Neural progenitor cell (in vitro differentiated cells): ENCODE measurements around the gene CPM. TPM values are rescaled to one million over a fixed set of nuclear protein-coding genes. Genes with fewer than 3 reads are reported as not detected.
A peak's percentile ranks its signal among the peaks of the same experiment; 100 is the strongest.

ENCODE experiments used
- DNase-seq: peaks from one replicate; pipeline ENCODE4 v3.0.0-alpha.2; 2016; ENCODE audit warnings: low spot score
- H2AFZ ChIP-seq: fragments of 200-600 bp; sonication (generic); replicated peaks from 2 replicates; pipeline ENCODE4 v1.6.1; 2016; ENCODE audit warnings: antibody characterized with exemption
- H3F3A ChIP-seq: fragments of 200-600 bp; sonication (generic); 2 replicates; pipeline ENCODE4 v1.6.1; 2016; ENCODE audit warnings: antibody characterized with exemption, low read depth
- H3K27ac ChIP-seq: fragments of 200-600 bp; sonication (generic); 2 replicates; pipeline ENCODE4 v1.5.1; 2016; ENCODE audit warnings: mild to moderate bottlenecking
- H3K27me3 ChIP-seq: fragments of 200-600 bp; sonication (generic); 2 replicates; pipeline ENCODE4 v1.6.1; 2016; ENCODE audit warnings: mild to moderate bottlenecking, moderate library complexity
- H3K36me3 ChIP-seq: fragments of 200-600 bp; sonication (generic); 2 replicates; pipeline ENCODE4 v1.5.1; 2016
- H3K4me1 ChIP-seq: fragments of 200-600 bp; sonication (generic); 2 replicates; pipeline ENCODE4 v1.6.1; 2016; ENCODE audit warnings: mixed run types
- H3K4me2 ChIP-seq: fragments of 200-600 bp; sonication (generic); 2 replicates; pipeline ENCODE4 v1.6.1; 2016
- H3K4me3 ChIP-seq: fragments of 200-600 bp; sonication (generic); 2 replicates; pipeline ENCODE4 v1.5.1; 2016
- H3K79me2 ChIP-seq: fragments of 200-600 bp; sonication (generic); 2 replicates; pipeline ENCODE4 v1.6.1; 2016; ENCODE audit warnings: low read depth
- H3K9ac ChIP-seq: fragments of 200-600 bp; sonication (generic); 2 replicates; pipeline ENCODE4 v1.6.1; 2016
- H3K9me3 ChIP-seq: fragments of 200-600 bp; sonication (generic); 2 replicates; pipeline ENCODE4 v1.5.1; 2016; ENCODE audit warnings: low read depth
- H4K20me1 ChIP-seq: fragments of 200-600 bp; sonication (generic); 2 replicates; pipeline ENCODE4 v1.6.1; 2016; ENCODE audit warnings: low read depth
- H3K27ac Mint-ChIP-seq: 3 replicates; pipeline ENCODE4 v1.8.0; 2021; ENCODE audit warnings: mixed read lengths
- H3K27me3 Mint-ChIP-seq: 2 replicates; pipeline ENCODE4 v1.8.0; 2022; ENCODE audit warnings: low read depth, mild to moderate bottlenecking, inconsistent platforms, moderate library complexity, mixed read lengths; ENCODE audit not compliant: insufficient read depth
- H3K36me3 Mint-ChIP-seq: 3 replicates; pipeline ENCODE4 v1.8.0; 2021; ENCODE audit warnings: mixed read lengths
- H3K4me1 Mint-ChIP-seq: 3 replicates; pipeline ENCODE4 v1.8.0; 2021; ENCODE audit warnings: mixed read lengths
- H3K4me3 Mint-ChIP-seq: 3 replicates; pipeline ENCODE4 v1.8.0; 2021; ENCODE audit warnings: mild to moderate bottlenecking, moderate library complexity, mixed read lengths
- H3K9me3 Mint-ChIP-seq: 3 replicates; pipeline ENCODE4 v1.8.0; 2020; ENCODE audit warnings: mixed read lengths
- CTCF ChIP-seq: fragments of 200-600 bp; sonication (generic); IDR thresholded peaks from 2 replicates; pipeline ENCODE4 v1.5.1; 2017; ENCODE audit warnings: antibody characterized with exemption, mild to moderate bottlenecking
- EZH2 ChIP-seq: fragments of 200-600 bp; sonication (generic); IDR thresholded peaks from 2 replicates; pipeline ENCODE4 v1.6.1; 2017; ENCODE audit warnings: antibody characterized with exemption, mild to moderate bottlenecking, moderate library complexity
- EZH2phosphoT487 ChIP-seq: fragments of 200-600 bp; sonication (generic); IDR thresholded peaks from 2 replicates; pipeline ENCODE4 v1.6.1; 2017; ENCODE audit warnings: antibody characterized with exemption
- total RNA-seq: library from RNA; depleted of rRNA; stranded (reverse); fragments of >200 nt; gene quantifications from 2 replicates; pipeline ENCODE4 v1.2.3, GENCODE V29; 2015; ENCODE audit warnings: low replicate concordance

CPM gene
- total RNA-seq, 1 donor from 2014 or later = 0.02 TPM

- no peak overlapping the region for H3K27ac ChIP-seq
- no peak overlapping the region for H3K4me2 ChIP-seq
- H3K27ac Mint-ChIP-seq = peak overlapping the region; percentile 36
- no peak overlapping the region for H2AFZ ChIP-seq
- no peaks in the 10 kb centered on the region for H3K4me1 Mint-ChIP-seq
- no peak overlapping the region for H3K9ac ChIP-seq
- no peaks in the 10 kb centered on the region for H3K4me1 ChIP-seq
- H3K9me3 ChIP-seq = no peaks in the 10 kb centered on the region
- no peaks in the 10 kb centered on the region for H3K27me3 ChIP-seq
- peaks cover 2% of the 10 kb centered on the region for H3K27me3 Mint-ChIP-seq
- no peaks in the 10 kb centered on the region for H3K9me3 Mint-ChIP-seq
- no peaks in the 10 kb centered on the region for H3K36me3 ChIP-seq
- no peaks in the 10 kb centered on the region for H3K36me3 Mint-ChIP-seq
- DNase-seq = no peak
- no peak for TF ChIP-seq CTCF
- TF ChIP-seq EZH2 = no peak
- no peak for TF ChIP-seq EZH2phosphoT487
- H3K4me3 ChIP-seq = no peak overlapping the region
- no peak overlapping the region for H3K4me3 Mint-ChIP-seq
- H3F3A ChIP-seq = no peaks in the 10 kb centered on the region
- no peaks in the 10 kb centered on the region for H4K20me1 ChIP-seq
- H3K79me2 ChIP-seq = no peaks in the 10 kb centered on the region
These were observed 38.6 kb downstream of the CPM start for GRCh38 chr12:68894276-68894855.

GRCh38 chr12:68893741-68894140 is 39.2 kb downstream of the CPM start:
- Mint-ChIP-seq H3K36me3 (no peaks in the 10 kb centered on the region), H3K4me3 (no peak overlapping the region), H3K9me3 (no peaks in the 10 kb centered on the region), H3K27ac (peak overlapping the region; percentile 36), H3K4me1 (no peaks in the 10 kb centered on the region), H3K27me3 (peaks cover 2% of the 10 kb centered on the region)
- no peak overlapping the region for H3K4me3 ChIP-seq
- no peaks in the 10 kb centered on the region for H3K36me3 ChIP-seq
- DNase-seq = no peak
- H3K27ac ChIP-seq = no peak overlapping the region
- no peaks in the 10 kb centered on the region for H3K79me2 ChIP-seq
- TF ChIP-seq CTCF = no peak
- TF ChIP-seq EZH2 = no peak
- no peak for TF ChIP-seq EZH2phosphoT487
- H3K4me1 ChIP-seq = no peaks in the 10 kb centered on the region
- H3K27me3 ChIP-seq = no peaks in the 10 kb centered on the region
- H3F3A ChIP-seq = no peaks in the 10 kb centered on the region
- no peak overlapping the region for H3K4me2 ChIP-seq
- H2AFZ ChIP-seq = no peak overlapping the region
- H3K9me3 ChIP-seq = no peaks in the 10 kb centered on the region
- H4K20me1 ChIP-seq = no peaks in the 10 kb centered on the region
- no peak overlapping the region for H3K9ac ChIP-seq

GRCh38 chr12:68893201-68893600 is 39.8 kb downstream of the CPM start:
- Mint-ChIP-seq H3K4me3 (no peak overlapping the region), H3K9me3 (no peaks in the 10 kb centered on the region), H3K4me1 (no peaks in the 10 kb centered on the region), H3K27ac (no peak overlapping the region), H3K36me3 (no peaks in the 10 kb centered on the region), H3K27me3 (peaks cover 2% of the 10 kb centered on the region)
- no peak overlapping the region for H3K4me2 ChIP-seq
- H3K79me2 ChIP-seq = no peaks in the 10 kb centered on the region
- no peak overlapping the region for H3K27ac ChIP-seq
- H3K4me1 ChIP-seq = no peaks in the 10 kb centered on the region
- no peak for TF ChIP-seq EZH2phosphoT487
- no peak for TF ChIP-seq CTCF
- TF ChIP-seq EZH2 = no peak
- no peak overlapping the region for H3K4me3 ChIP-seq
- no peaks in the 10 kb centered on the region for H3K27me3 ChIP-seq
- H3F3A ChIP-seq = no peaks in the 10 kb centered on the region
- no peaks in the 10 kb centered on the region for H4K20me1 ChIP-seq
- H3K36me3 ChIP-seq = no peaks in the 10 kb centered on the region
- no peaks in the 10 kb centered on the region for H3K9me3 ChIP-seq
- H3K9ac ChIP-seq = no peak overlapping the region
- H2AFZ ChIP-seq = no peak overlapping the region
- no peak for DNase-seq
